OCI-LY1 (cell line): ENCODE data around the gene ENOSF1.

Experiments used
- H2AFZ ChIP-seq: fragments of 200-600 bp; sonication (generic), shearing (Covaris generic); 2 replicates; pipeline ENCODE4 v1.6.0; 2014; ENCODE audit warnings: antibody characterized with exemption, mild to moderate bottlenecking, low read length
- H3F3A ChIP-seq: fragments of 200-600 bp; sonication (generic), shearing (Covaris generic); 2 replicates; pipeline ENCODE4 v1.6.0; 2014; ENCODE audit warnings: mild to moderate bottlenecking, antibody characterized with exemption, low read length, moderate library complexity; ENCODE audit not compliant: insufficient read depth
- H3K27ac ChIP-seq: fragments of 200-600 bp; sonication (generic); 2 replicates; pipeline ENCODE4 v1.5.1; 2014; ENCODE audit warnings: low read length, mixed run types, mild to moderate bottlenecking, low read depth; ENCODE audit not compliant: poor library complexity, severe bottlenecking
- H3K27me3 ChIP-seq: fragments of 200-600 bp; sonication (generic); 2 replicates; pipeline ENCODE4 v1.6.0; 2014; ENCODE audit warnings: antibody characterized with exemption, mild to moderate bottlenecking, low read length, moderate library complexity; ENCODE audit not compliant: insufficient read depth
- H3K36me3 ChIP-seq: fragments of 200-600 bp; sonication (generic); 2 replicates; pipeline ENCODE4 v1.6.1; 2014; ENCODE audit warnings: mild to moderate bottlenecking, antibody characterized with exemption, low read length, moderate library complexity, mixed read lengths; ENCODE audit not compliant: insufficient read depth
- H3K4me1 ChIP-seq: fragments of 200-600 bp; sonication (generic); 2 replicates; pipeline ENCODE4 v1.5.1; 2014; ENCODE audit warnings: mild to moderate bottlenecking, low read length, moderate library complexity; ENCODE audit not compliant: insufficient read depth, severe bottlenecking
- H3K4me2 ChIP-seq: fragments of 200-600 bp; sonication (generic), shearing (Covaris generic); 2 replicates; pipeline ENCODE4 v1.6.1; 2014; ENCODE audit warnings: low read length
- H3K4me3 ChIP-seq: fragments of 200-600 bp; sonication (generic); 2 replicates; pipeline ENCODE4 v1.5.1; 2014; ENCODE audit warnings: low read length, low read depth, mild to moderate bottlenecking, mixed read lengths; ENCODE audit not compliant: poor library complexity, severe bottlenecking
- H3K79me2 ChIP-seq: fragments of 200-600 bp; shearing (Covaris generic); 2 replicates; pipeline ENCODE4 v1.6.1; 2016; ENCODE audit warnings: mixed run types, low read length, mixed read lengths; ENCODE audit not compliant: insufficient read depth
- H3K9ac ChIP-seq: fragments of 200-600 bp; sonication (generic), shearing (Covaris generic); 2 replicates; pipeline ENCODE4 v1.6.1; 2014; ENCODE audit warnings: mild to moderate bottlenecking, low read length, mixed read lengths
- H3K9me2 ChIP-seq: fragments of 200-600 bp; sonication (generic), shearing (Covaris generic); 2 replicates; pipeline ENCODE4 v1.6.1; 2014; ENCODE audit warnings: low read depth, mild to moderate bottlenecking, low read length, mixed read lengths
- H3K9me3 ChIP-seq: fragments of 200-600 bp; shearing (Covaris generic); 2 replicates; pipeline ENCODE4 v1.6.1; 2014; ENCODE audit warnings: low read length, mixed read lengths
- H4K20me1 ChIP-seq: fragments of 200-600 bp; sonication (generic), shearing (Covaris generic); 2 replicates; pipeline ENCODE4 v1.6.0; 2016; ENCODE audit warnings: mild to moderate bottlenecking, low read length; ENCODE audit not compliant: insufficient read depth
- CTCF ChIP-seq: fragments of 200-600 bp; sonication (generic), shearing (Covaris generic); IDR thresholded peaks from 2 replicates; pipeline ENCODE4 v1.5.1; 2017; ENCODE audit warnings: mild to moderate bottlenecking, antibody characterized with exemption, low read length, moderate library complexity, mixed read lengths
- EZH2 ChIP-seq: fragments of 200-600 bp; sonication (generic), shearing (Covaris generic); IDR thresholded peaks from 2 replicates; pipeline ENCODE4 v1.8.0; 2017; ENCODE audit warnings: borderline replicate concordance, mixed run types, mild to moderate bottlenecking, antibody characterized with exemption, low read length, moderate library complexity, mixed read lengths

The ENOSF1 gene

GRCh38 chr18:678482-679182 lies 33.8 kb downstream of the ENOSF1 start:
- H3K4me1 ChIP-seq, result no peaks in the 10 kb centered on the region

DNA sequence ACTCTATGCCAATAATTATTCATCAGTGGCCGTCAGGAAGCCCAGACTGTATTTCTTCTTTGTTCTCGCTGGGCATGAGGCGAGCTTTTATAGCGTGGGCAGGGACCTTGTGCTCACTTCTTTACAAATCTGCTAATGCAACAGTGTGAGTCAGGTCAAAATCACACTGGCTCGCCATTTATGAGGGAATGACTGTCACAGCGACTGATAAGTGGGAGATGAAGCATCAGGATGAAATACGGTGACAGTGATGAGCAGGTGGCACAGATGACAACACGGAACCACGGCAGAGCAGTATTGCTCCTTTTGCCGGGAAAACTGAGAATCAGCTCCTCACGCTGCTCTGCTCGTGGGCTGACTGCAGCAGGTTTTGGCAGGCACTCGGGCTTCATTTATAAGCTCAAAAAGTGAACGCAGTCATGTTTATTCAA lies 34.5 kb downstream of the ENOSF1 start:
- Histone ChIP-seq H3F3A (no peaks in the 10 kb centered on the region), H2AFZ (no peak overlapping the region), H3K9me3 (no peaks in the 10 kb centered on the region), H3K4me1 (no peaks in the 10 kb centered on the region), H3K27me3 (no peaks in the 10 kb centered on the region), H4K20me1 (no peaks in the 10 kb centered on the region), H3K4me3 (no peak overlapping the region), H3K9ac (no peak overlapping the region), H3K79me2 (no peaks in the 10 kb centered on the region), H3K27ac (no peak overlapping the region), H3K36me3 (peaks cover 7% of the 10 kb centered on the region), H3K4me2 (no peak overlapping the region), H3K9me2 (no peaks in the 10 kb centered on the region)
- TF ChIP-seq EZH2 (no peak), CTCF (no peak)

More at GRCh38 chr18:678482-679182, 33.8 kb downstream of the ENOSF1 start:
- Histone ChIP-seq H4K20me1 (no peaks in the 10 kb centered on the region), H3K27me3 (no peaks in the 10 kb centered on the region), H3K4me2 (no peak overlapping the region), H3K9me2 (no peaks in the 10 kb centered on the region), H3K79me2 (no peaks in the 10 kb centered on the region), H3K36me3 (peaks cover 5% of the 10 kb centered on the region; the same call in 1 of the 2 replicates), H2AFZ (no peak overlapping the region), H3K9me3 (no peaks in the 10 kb centered on the region), H3K4me3 (no peak overlapping the region), H3K27ac (no peak overlapping the region), H3F3A (no peaks in the 10 kb centered on the region), H3K9ac (no peak overlapping the region)
- TF ChIP-seq EZH2, result no peak
- TF ChIP-seq CTCF, result no peak

- TF ChIP-seq EZH2, result no peak
- no peak for TF ChIP-seq CTCF
- Histone ChIP-seq H3K79me2 (no peaks in the 10 kb centered on the region), H3K36me3 (peaks cover 16% of the 10 kb centered on the region), H3F3A (no peaks in the 10 kb centered on the region), H3K9me2 (no peaks in the 10 kb centered on the region), H3K4me3 (no peak overlapping the region), H2AFZ (no peak overlapping the region), H3K27ac (no peak overlapping the region), H3K9me3 (no peaks in the 10 kb centered on the region), H4K20me1 (no peaks in the 10 kb centered on the region), H3K27me3 (no peaks in the 10 kb centered on the region), H3K4me2 (no peak overlapping the region), H3K9ac (no peak overlapping the region), H3K4me1 (no peaks in the 10 kb centered on the region)
Observed at GRCh38 chr18:677145-677544, 35.3 kb downstream of the ENOSF1 start.
